Measurements from ENCODE around the gene PBX3. TPM values are rescaled to one million over a fixed set of nuclear protein-coding genes. Genes with fewer than 3 reads are reported as not detected.

Gene PBX3
- total RNA-seq, 1 experiment from 2014 or later = 1.5 TPM

- POLR2A ChIA-PET (ENCODE audit: low non-redundant PET) = no interaction called here
- peaks cover 46% of the 10 kb centered on the region for H3K27me3 ChIP-seq (replicated peaks; ENCODE audit: insufficient read depth, low read depth, low read length, poor library complexity)
- H3K27ac ChIP-seq (ENCODE audit: low read depth, low read length, poor library complexity, severe bottlenecking) = no peak overlapping the region
- CTCF ChIA-PET = no interaction called here
- TF ChIP-seq CTCF (conservative IDR thresholded peaks at IDR 0.05; ENCODE audit: low read depth, low read length) = no peak
- TF ChIP-seq EZH2 (IDR thresholded peaks at IDR 0.05; ENCODE audit: borderline replicate concordance, low read depth, low read length, poor library complexity, severe bottlenecking) = no peak
- H3K4me3 ChIP-seq (ENCODE audit: low read depth, low read length, poor library complexity, severe bottlenecking) = no peak overlapping the region
- BruUV-seq (replicated peaks) = no TSS peak
- H3K9me3 ChIP-seq (ENCODE audit: low read depth, low read length, poor library complexity, severe bottlenecking) = no peaks in the 10 kb centered on the region
- no peaks in the 10 kb centered on the region for H3K36me3 ChIP-seq (ENCODE audit: insufficient read depth, low read length, poor library complexity, severe bottlenecking)
- no peaks in the 10 kb centered on the region for H3K4me1 ChIP-seq (ENCODE audit: insufficient read depth, low read length, poor library complexity, severe bottlenecking)
- intact Hi-C loops (cut with micrococcal nuclease; ENCODE audit: unreplicated experiment) = no loop called here
- no peak for DNase-seq (ENCODE audit: low spot score)
These were observed 203.8 kb downstream of the PBX3 start for GRCh38 chr9:125950880-125951471.

GRCh38 chr9:125953314-125954019 lies 206.3 kb downstream of the PBX3 start:
- H3K27me3 ChIP-seq (replicated peaks; ENCODE audit: insufficient read depth, low read depth, low read length, poor library complexity) = peaks cover 38% of the 10 kb centered on the region
- intact Hi-C loops (cut with micrococcal nuclease; ENCODE audit: unreplicated experiment) = no loop called here
- no peaks in the 10 kb centered on the region for H3K9me3 ChIP-seq (ENCODE audit: low read depth, low read length, poor library complexity, severe bottlenecking)
- DNase-seq (ENCODE audit: low spot score) = no peak
- H3K36me3 ChIP-seq (ENCODE audit: insufficient read depth, low read length, poor library complexity, severe bottlenecking) = no peaks in the 10 kb centered on the region
- POLR2A ChIA-PET (ENCODE audit: low non-redundant PET) = no interaction called here
- no peak overlapping the region for H3K4me3 ChIP-seq (ENCODE audit: low read depth, low read length, poor library complexity, severe bottlenecking)
- H3K27ac ChIP-seq (ENCODE audit: low read depth, low read length, poor library complexity, severe bottlenecking) = no peak overlapping the region
- H3K4me1 ChIP-seq (ENCODE audit: insufficient read depth, low read length, poor library complexity, severe bottlenecking) = no peaks in the 10 kb centered on the region
- no TSS peak for BruUV-seq (replicated peaks)
- CTCF ChIA-PET = no interaction called here
- TF ChIP-seq EZH2 (IDR thresholded peaks at IDR 0.05; ENCODE audit: borderline replicate concordance, low read depth, low read length, poor library complexity, severe bottlenecking) (no peak), CTCF (conservative IDR thresholded peaks at IDR 0.05; ENCODE audit: low read depth, low read length) (no peak)

- TF ChIP-seq EZH2 (IDR thresholded peaks at IDR 0.05; ENCODE audit: borderline replicate concordance, low read depth, low read length, poor library complexity, severe bottlenecking) (no peak), CTCF (conservative IDR thresholded peaks at IDR 0.05; ENCODE audit: low read depth, low read length) (no peak)
- H3K27me3 ChIP-seq (replicated peaks; ENCODE audit: insufficient read depth, low read depth, low read length, poor library complexity) = peaks cover 48% of the 10 kb centered on the region
- BruUV-seq (replicated peaks) = no TSS peak
- H3K36me3 ChIP-seq (ENCODE audit: insufficient read depth, low read length, poor library complexity, severe bottlenecking) = no peaks in the 10 kb centered on the region
- H3K4me3 ChIP-seq (ENCODE audit: low read depth, low read length, poor library complexity, severe bottlenecking) = no peak overlapping the region
- ChIA-PET CTCF (no interaction called here), POLR2A (ENCODE audit: low non-redundant PET) (no interaction called here)
- H3K27ac ChIP-seq (ENCODE audit: low read depth, low read length, poor library complexity, severe bottlenecking) = no peak overlapping the region
- no peak for DNase-seq (ENCODE audit: low spot score)
- H3K4me1 ChIP-seq (ENCODE audit: insufficient read depth, low read length, poor library complexity, severe bottlenecking) = no peaks in the 10 kb centered on the region
- intact Hi-C loops (cut with micrococcal nuclease; ENCODE audit: unreplicated experiment) = no loop called here
- H3K9me3 ChIP-seq (ENCODE audit: low read depth, low read length, poor library complexity, severe bottlenecking) = no peaks in the 10 kb centered on the region
These were observed 208.9 kb downstream of the PBX3 start for GRCh38 chr9:125956102-125956501.
